ENCODE data around the gene SLC27A1.
A peak's percentile ranks its signal among the peaks of the same experiment; 100 is the strongest.
"Not testable (repeated sequence)": the region's sequence is repeated elsewhere in the genome, so short reads cannot be mapped to it uniquely, and the experiment has no call there.

Gene SLC27A1

GRCh38 chr19:17457616-17458015, 12.7 kb upstream of the SLC27A1 start:
- ATAC-seq, result no peak

GRCh38 chr19:17458970-17459369, 11.4 kb upstream of the SLC27A1 start:
- ATAC-seq, result no peak

GRCh38 chr19:17460372-17461230, 9.7 kb upstream of the SLC27A1 start, which contains the start of gene NXNL1:
TSS of gene NXNL1 (minus strand) at chr19:17460926. CDS start at chr19:17460869, 57 bp downstream.
- no peak for ATAC-seq

GRCh38 chr19:17466487-17466850, 3.9 kb upstream of the SLC27A1 start:
- ATAC-seq, result no peak

- no peak for ATAC-seq
These were observed 2.6 kb upstream of the SLC27A1 start for GRCh38 chr19:17467471-17468301.

- ATAC-seq, result no peak
These were observed 1.8 kb upstream of the SLC27A1 start for GRCh38 chr19:17468302-17469091.

- ATAC-seq, result no peak
These were observed 1.2 kb upstream of the SLC27A1 start for GRCh38 chr19:17469092-17469480.

- peak; percentile 82 to 84 for ATAC-seq
These were observed 750 bp upstream of the SLC27A1 start for GRCh38 chr19:17469481-17470067.

- ATAC-seq, result no peak
These were observed 1.2 kb downstream of the SLC27A1 start for GRCh38 chr19:17471410-17472125.

GRCh38 chr19:17473041-17473440, 2.7 kb downstream of the SLC27A1 start:
- no peak for ATAC-seq

GRCh38 chr19:17475011-17475540, 4.8 kb downstream of the SLC27A1 start:
- ATAC-seq, result not testable (repeated sequence)

- ATAC-seq, result no peak
These were observed 5.3 kb downstream of the SLC27A1 start for GRCh38 chr19:17475541-17476115.

GRCh38 chr19:17479325-17479791, 9.0 kb downstream of the SLC27A1 start:
- no peak for ATAC-seq

- no peak for ATAC-seq
These were observed 11.7 kb downstream of the SLC27A1 start for GRCh38 chr19:17481986-17482385.

GRCh38 chr19:17482877-17483604, 12.7 kb downstream of the SLC27A1 start:
- no peak for ATAC-seq

- no peak for ATAC-seq
These were observed 13.3 kb downstream of the SLC27A1 start for GRCh38 chr19:17483605-17484002.

GRCh38 chr19:17484520-17485185, 14.3 kb downstream of the SLC27A1 start:
- ATAC-seq, result no peak

- no peak for ATAC-seq
These were observed 16.4 kb downstream of the SLC27A1 start for GRCh38 chr19:17486545-17487240.
